Measurements from ENCODE around the gene CXCL12.

The CXCL12 gene

GRCh38 chr10:44385026-44385695, at the start of gene CXCL12:
Gene CXCL12, minus strand, starts transcription at chr10:44385097. Its CDS starts 92 bp downstream, at chr10:44385005.
- DNase-seq (ENCODE audit: low read depth in 2 of 2), result no peak

GRCh38 chr10:44427479-44427878, 42.6 kb upstream of the CXCL12 start:
- no peak for DNase-seq (ENCODE audit: low read depth in 2 of 2)

- no peak for DNase-seq (ENCODE audit: low read depth in 2 of 2)
These were observed 42.1 kb upstream of the CXCL12 start for GRCh38 chr10:44427037-44427436.

GRCh38 chr10:44426247-44427034, 41.5 kb upstream of the CXCL12 start:
- no peak for DNase-seq (ENCODE audit: low read depth in 2 of 2)

GRCh38 chr10:44425466-44425865, 40.6 kb upstream of the CXCL12 start:
- no peak for DNase-seq (ENCODE audit: low read depth in 2 of 2)

- DNase-seq (ENCODE audit: low read depth in 2 of 2), result no peak
These were observed 40.1 kb upstream of the CXCL12 start for GRCh38 chr10:44424957-44425356.

- no peak for DNase-seq (ENCODE audit: low read depth in 2 of 2)
These were observed 39.4 kb upstream of the CXCL12 start for GRCh38 chr10:44424298-44424697.

- no peak for DNase-seq (ENCODE audit: low read depth in 2 of 2)
These were observed 37.7 kb upstream of the CXCL12 start for GRCh38 chr10:44422570-44423101.

GRCh38 chr10:44422153-44422552, 37.3 kb upstream of the CXCL12 start:
- DNase-seq (ENCODE audit: low read depth in 2 of 2), result no peak

- DNase-seq (ENCODE audit: low read depth in 2 of 2), result no peak
These were observed 35.1 kb upstream of the CXCL12 start for GRCh38 chr10:44419790-44420549.

- DNase-seq (ENCODE audit: low read depth in 2 of 2), result no peak
These were observed 33.7 kb upstream of the CXCL12 start for GRCh38 chr10:44418637-44419036.

- DNase-seq (ENCODE audit: low read depth in 2 of 2), result no peak
These were observed 32.9 kb upstream of the CXCL12 start for GRCh38 chr10:44417761-44418160.

GRCh38 chr10:44416936-44417335, 32.0 kb upstream of the CXCL12 start:
- no peak for DNase-seq (ENCODE audit: low read depth in 2 of 2)

- DNase-seq (ENCODE audit: low read depth in 2 of 2), result no peak
These were observed 31.3 kb upstream of the CXCL12 start for GRCh38 chr10:44416021-44416771.

- no peak for DNase-seq (ENCODE audit: low read depth in 2 of 2)
These were observed 30.2 kb upstream of the CXCL12 start for GRCh38 chr10:44415121-44415520.

GRCh38 chr10:44413416-44413815, 28.5 kb upstream of the CXCL12 start:
- DNase-seq (ENCODE audit: low read depth in 2 of 2), result no peak

- DNase-seq (ENCODE audit: low read depth in 2 of 2), result no peak
These were observed 26.4 kb upstream of the CXCL12 start for GRCh38 chr10:44411251-44411650.

GRCh38 chr10:44404741-44405437, 20.0 kb upstream of the CXCL12 start:
- no peak for DNase-seq (ENCODE audit: low read depth in 2 of 2)

- no peak for DNase-seq (ENCODE audit: low read depth in 2 of 2)
These were observed 17.7 kb upstream of the CXCL12 start for GRCh38 chr10:44402465-44403195.

GRCh38 chr10:44400541-44400940, 15.6 kb upstream of the CXCL12 start:
- DNase-seq (ENCODE audit: low read depth in 2 of 2), result no peak
